C4-2B (cell line): ENCODE data around the gene FAM24B.
A peak's percentile ranks its signal among the peaks of the same experiment; 100 is the strongest.
"Not testable (repeated sequence)": the region's sequence is repeated elsewhere in the genome, so short reads cannot be mapped to it uniquely, and the experiment has no call there.

Source experiments
- H3K27ac ChIP-seq: fragments of 450-650 bp; 2 replicates; pipeline ENCODE4 v1.5.1; 2017
- CTCF ChIP-seq: fragments of 450-650 bp; conservative IDR thresholded peaks from 2 replicates; pipeline ENCODE4 v1.5.1; 2017; ENCODE audit warnings: mild to moderate bottlenecking
- ZFX ChIP-seq: fragments of 450-650 bp; IDR thresholded peaks from 2 replicates; pipeline ENCODE4 v1.6.1; 2017

The FAM24B gene

DNA sequence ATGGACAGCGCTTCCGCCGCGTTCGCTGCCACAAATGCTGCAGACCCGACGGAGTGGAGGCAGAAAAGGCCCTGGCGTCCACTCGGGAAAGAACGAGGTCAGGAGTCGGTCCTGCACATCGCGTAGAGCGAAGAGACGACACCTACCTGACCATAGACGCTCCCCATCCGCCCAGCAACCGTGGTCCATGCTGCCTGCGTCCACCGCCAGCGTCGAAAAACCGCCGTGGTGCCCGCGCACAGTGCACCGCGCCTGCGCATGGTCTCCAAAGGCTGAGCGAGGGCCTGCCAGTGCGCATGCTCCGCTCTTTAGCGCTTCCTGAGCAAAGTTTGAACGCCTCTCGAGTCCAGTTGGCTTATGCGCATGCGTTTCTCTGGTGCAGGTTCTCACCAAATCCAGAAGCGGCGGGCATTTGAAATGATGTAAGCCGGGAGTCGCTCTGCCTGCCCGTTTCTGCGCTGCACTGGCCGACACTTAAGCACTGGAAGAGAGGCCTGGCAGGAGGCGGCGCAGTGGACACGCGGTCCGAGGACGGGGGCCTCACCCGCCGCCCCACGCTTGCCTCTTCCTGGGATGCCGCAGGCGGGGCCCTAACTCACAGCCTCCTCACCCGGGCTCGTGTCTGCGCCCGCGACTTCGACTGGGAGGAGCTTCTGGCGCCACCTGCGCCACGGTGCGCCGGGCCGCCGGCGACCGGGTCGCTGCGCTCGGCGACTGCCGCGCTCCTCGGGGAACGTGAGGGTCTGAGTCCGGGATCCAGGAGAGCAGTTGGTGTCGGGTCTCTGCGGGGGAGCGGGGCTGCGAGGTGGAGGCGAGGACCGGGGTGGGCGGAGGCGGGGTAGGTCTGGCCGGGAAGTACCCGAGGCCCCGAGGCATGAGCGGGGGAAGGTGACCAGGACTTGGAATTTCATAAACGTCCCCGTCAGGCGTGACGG lies at the start of gene FAM24B:
FAM24B (minus strand) TSS at position 243 of the 935 bp plus-strand sequence. CDS start 29,066 bp downstream, outside the sequence.
- peak within 1 kb of the TSS; percentile 90 for H3K27ac ChIP-seq

DNA sequence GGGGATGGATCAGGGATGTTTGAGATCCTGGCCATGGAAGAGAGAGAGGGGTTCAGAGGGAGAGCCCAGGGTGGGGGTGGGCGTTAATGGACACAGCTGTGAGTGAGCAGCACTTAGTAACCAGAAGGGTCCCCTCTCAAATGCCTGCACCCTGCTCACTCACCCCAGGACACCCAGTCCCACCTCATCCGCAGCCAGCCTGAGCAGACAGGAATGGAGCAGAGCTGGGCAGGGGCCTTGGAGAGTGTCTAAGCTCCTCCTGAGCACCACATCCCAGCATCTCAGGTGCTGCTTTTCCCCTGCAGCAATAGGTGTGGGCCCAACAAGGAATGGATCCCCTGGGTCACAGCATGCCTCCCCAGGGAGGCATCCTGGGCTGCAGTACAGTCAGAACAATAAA lies 36.3 kb upstream of the FAM24B start:
- TF ChIP-seq CTCF (no peak), ZFX (no peak)
- no peak overlapping the region for H3K27ac ChIP-seq

More for the DNA sequence above, at the start of gene FAM24B:
- TF ChIP-seq CTCF, result no peak; the same call in 1 of the 2 replicates
- peak; percentile 67 for TF ChIP-seq ZFX

GRCh38 chr10:122911889-122912484 lies 32.6 kb upstream of the FAM24B start:
- H3K27ac ChIP-seq, result no peak overlapping the region
- no peak for TF ChIP-seq ZFX
- TF ChIP-seq CTCF, result no peak

DNA sequence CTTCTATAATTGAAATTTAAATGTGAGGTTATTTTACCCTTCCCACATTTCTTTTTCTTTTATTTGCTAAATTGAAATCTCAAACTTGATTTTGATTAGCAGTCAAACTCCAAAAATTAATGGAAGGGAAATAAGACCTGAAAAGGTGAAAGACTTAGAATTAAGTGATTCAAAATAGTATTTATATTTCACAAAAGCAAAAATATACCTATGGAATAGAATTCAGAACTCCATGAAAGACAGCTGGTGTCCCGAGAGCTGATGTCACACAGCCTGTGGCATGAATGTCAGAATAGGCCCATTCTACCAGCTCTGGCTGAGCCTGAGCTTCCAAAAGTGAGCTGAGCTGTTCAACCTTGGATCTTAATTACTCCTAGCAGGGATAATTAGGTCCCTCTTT lies 30.9 kb upstream of the FAM24B start, which contains the start of gene FAM24A:
FAM24A (plus strand) TSS at position 301 of the 400 bp plus-strand sequence. CDS start 1,025 bp downstream, outside the sequence.
- TF ChIP-seq CTCF (no peak), ZFX (no peak)
- H3K27ac ChIP-seq, result no peak within 1 kb of the TSS

- not testable (repeated sequence) for H3K27ac ChIP-seq
Observed at GRCh38 chr10:122903861-122904260, 24.5 kb upstream of the FAM24B start.

DNA sequence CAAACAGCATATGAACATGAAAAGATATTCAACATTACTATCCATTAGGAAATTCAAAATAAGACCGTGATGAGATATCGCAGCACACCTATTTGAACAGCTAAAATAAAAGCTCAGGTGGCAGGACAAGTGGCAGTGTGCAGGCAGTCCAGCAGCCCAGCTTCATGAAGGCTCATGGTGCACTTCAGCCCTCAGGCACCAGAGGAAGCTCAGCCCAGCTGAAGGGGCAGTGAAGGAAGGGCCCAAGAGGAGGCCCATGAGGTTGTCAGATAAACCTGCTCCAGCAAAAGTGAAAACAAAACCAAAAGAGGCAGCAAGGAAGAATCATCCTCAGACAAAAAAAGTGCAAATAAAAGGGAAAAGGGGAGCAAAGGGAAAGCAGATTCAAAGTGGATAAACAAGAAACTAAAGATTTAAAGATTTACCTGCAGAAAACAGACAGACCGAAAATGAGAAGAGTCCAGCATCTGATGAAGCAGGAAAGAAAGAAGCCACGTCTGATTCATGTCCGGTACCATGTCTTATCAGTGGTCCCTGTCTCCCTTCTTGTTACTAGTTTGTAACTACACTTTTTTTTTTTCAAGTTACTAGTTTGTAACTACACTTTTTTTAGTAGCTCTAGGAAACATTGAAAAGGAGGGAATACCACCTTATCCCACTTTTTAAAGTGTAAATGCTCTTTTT lies 15.0 kb upstream of the FAM24B start:
- no peak for TF ChIP-seq CTCF
- no peak for TF ChIP-seq ZFX
- no peak overlapping the region for H3K27ac ChIP-seq

- no peak for TF ChIP-seq CTCF
- no peak for TF ChIP-seq ZFX
- H3K27ac ChIP-seq, result no peak overlapping the region
Observed at GRCh38 chr10:122884166-122884565, 4.8 kb upstream of the FAM24B start.
